SU-DHL-6 (cell line): ENCODE data around the gene KRT6B.

ENCODE experiments used
- H2AFZ ChIP-seq: fragments of 200-600 bp; sonication (generic); 2 replicates; pipeline ENCODE4 v1.6.1; 2014; ENCODE audit warnings: low read depth, mild to moderate bottlenecking, moderate library complexity, mixed read lengths, antibody characterized with exemption, low read length; ENCODE audit not compliant: severe bottlenecking
- H3F3A ChIP-seq: fragments of 200-600 bp; shearing (Covaris generic); 2 replicates; pipeline ENCODE4 v1.6.0; 2016; ENCODE audit warnings: antibody characterized with exemption, mild to moderate bottlenecking; ENCODE audit not compliant: insufficient read depth
- H3K27ac ChIP-seq: fragments of 200-600 bp; sonication (generic); 2 replicates; pipeline ENCODE4 v1.5.1; 2016; ENCODE audit warnings: low read depth, mild to moderate bottlenecking, low read length, moderate library complexity, mixed read lengths
- H3K27me3 ChIP-seq: fragments of 200-600 bp; sonication (generic), shearing (Covaris generic); 2 replicates; pipeline ENCODE4 v1.6.0; 2014; ENCODE audit warnings: mild to moderate bottlenecking, low read length
- H3K36me3 ChIP-seq: fragments of 200-600 bp; sonication (generic); 2 replicates; pipeline ENCODE4 v1.6.1; 2014; ENCODE audit warnings: mild to moderate bottlenecking, low read length, mixed read lengths
- H3K4me2 ChIP-seq: fragments of 300-600, 200-600 bp; shearing (Covaris generic), sonication (generic); 2 replicates; pipeline ENCODE4 v1.6.0; 2014; ENCODE audit warnings: low read length, low read depth, mild to moderate bottlenecking; ENCODE audit not compliant: poor library complexity, severe bottlenecking
- H3K4me3 ChIP-seq: fragments of 200-600 bp; sonication (generic); 2 replicates; pipeline ENCODE4 v1.5.1; 2014; ENCODE audit warnings: antibody characterized with exemption, low read length, mild to moderate bottlenecking, mixed read lengths; ENCODE audit not compliant: insufficient read depth, poor library complexity, severe bottlenecking
- H3K79me2 ChIP-seq: fragments of 200-600 bp; sonication (generic); 2 replicates; pipeline ENCODE4 v1.6.1; 2014; ENCODE audit warnings: mild to moderate bottlenecking, low read length, moderate library complexity; ENCODE audit not compliant: insufficient read depth
- H3K9ac ChIP-seq: fragments of 200-600 bp; sonication (generic); 2 replicates; pipeline ENCODE4 v1.7.0; 2014; ENCODE audit warnings: mild to moderate bottlenecking, low read length
- H3K9me2 ChIP-seq: fragments of 200-600 bp; sonication (generic); replicated peaks from 2 replicates; pipeline ENCODE4 v1.6.1; 2014; ENCODE audit warnings: low read length; ENCODE audit not compliant: insufficient read depth
- H3K9me3 ChIP-seq: fragments of 200-600 bp; sonication (generic); 2 replicates; pipeline ENCODE4 v1.6.1; 2014; ENCODE audit warnings: low read length, mixed read lengths; ENCODE audit not compliant: insufficient read depth
- H4K20me1 ChIP-seq: fragments of 200-600 bp; sonication (generic); 2 replicates; pipeline ENCODE4 v1.6.1; 2014; ENCODE audit warnings: low read depth, mild to moderate bottlenecking, antibody characterized with exemption, low read length, moderate library complexity, mixed read lengths
- CTCF ChIP-seq: fragments of 200-600 bp; sonication (generic); IDR thresholded peaks from one replicate; pipeline ENCODE4 v1.5.1; 2017; ENCODE audit warnings: antibody characterized with exemption, mild to moderate bottlenecking, low read length, moderate library complexity; ENCODE audit not compliant: insufficient read depth, poor library complexity, severe bottlenecking
- EZH2phosphoT487 ChIP-seq: fragments of 200-600 bp; sonication (generic), shearing (Covaris generic); conservative IDR thresholded peaks from 2 replicates; pipeline ENCODE4 v1.6.1; 2018; ENCODE audit warnings: mild to moderate bottlenecking, antibody characterized with exemption, low read length, moderate library complexity, mixed read lengths

Gene KRT6B

GRCh38 chr12:52437508-52437907, 14.4 kb downstream of the KRT6B start:
- Histone ChIP-seq H3K27ac (no peak overlapping the region), H2AFZ (no peak overlapping the region), H3K79me2 (no peaks in the 10 kb centered on the region), H3F3A (no peaks in the 10 kb centered on the region), H3K9me3 (no peaks in the 10 kb centered on the region), H4K20me1 (no peaks in the 10 kb centered on the region), H3K36me3 (no peaks in the 10 kb centered on the region), H3K4me2 (no peak overlapping the region), H3K27me3 (no peaks in the 10 kb centered on the region), H3K4me3 (no peak overlapping the region), H3K9me2 (no peaks in the 10 kb centered on the region), H3K9ac (no peak overlapping the region)
- TF ChIP-seq EZH2phosphoT487, result no peak
- no peak for TF ChIP-seq CTCF

- Histone ChIP-seq H3K4me3 (no peak overlapping the region), H3K9ac (no peak overlapping the region), H3K9me2 (no peaks in the 10 kb centered on the region), H3K79me2 (no peaks in the 10 kb centered on the region), H3K9me3 (no peaks in the 10 kb centered on the region), H3K27ac (no peak overlapping the region), H3K27me3 (no peaks in the 10 kb centered on the region), H3K4me2 (no peak overlapping the region), H2AFZ (no peak overlapping the region), H3F3A (no peaks in the 10 kb centered on the region), H3K36me3 (no peaks in the 10 kb centered on the region), H4K20me1 (no peaks in the 10 kb centered on the region)
- no peak for TF ChIP-seq CTCF
- TF ChIP-seq EZH2phosphoT487, result no peak
Measured at GRCh38 chr12:52436828-52437474, 15.0 kb downstream of the KRT6B start.

- Histone ChIP-seq H2AFZ (no peak overlapping the region), H3K79me2 (no peaks in the 10 kb centered on the region), H3K27ac (no peak overlapping the region), H3K9me2 (no peaks in the 10 kb centered on the region), H3K4me3 (no peak overlapping the region), H3K27me3 (no peaks in the 10 kb centered on the region), H3K9me3 (no peaks in the 10 kb centered on the region), H4K20me1 (no peaks in the 10 kb centered on the region), H3F3A (no peaks in the 10 kb centered on the region), H3K4me2 (no peak overlapping the region), H3K36me3 (no peaks in the 10 kb centered on the region), H3K9ac (no peak overlapping the region)
- TF ChIP-seq CTCF (no peak), EZH2phosphoT487 (no peak)
Measured at GRCh38 chr12:52436000-52436827, 15.7 kb downstream of the KRT6B start.
